HL-60 (cell line): ENCODE results near the gene ARSG.

Experiments used
- CTCF ChIP-seq: IDR thresholded peaks from one replicate; pipeline ENCODE4 v1.5.1; 2011; ENCODE audit warnings: low read length, control low read depth, inconsistent platforms; ENCODE audit not compliant: insufficient read depth
- POLR2AphosphoS5 ChIP-seq: IDR thresholded peaks from 2 replicates; pipeline ENCODE4 v1.6.1; 2012; ENCODE audit warnings: low read depth
- REST ChIP-seq: IDR thresholded peaks from 2 replicates; pipeline ENCODE4 v1.6.1; 2012; ENCODE audit warnings: low read depth; ENCODE audit not compliant: insufficient replicate concordance
- SPI1 ChIP-seq: IDR thresholded peaks from 2 replicates; pipeline ENCODE4 v1.6.1; 2012; ENCODE audit warnings: low read depth, mild to moderate bottlenecking, borderline replicate concordance

GRCh38 chr17:68304706-68305105 lies 13.4 kb downstream of the ARSG start:
- TF ChIP-seq CTCF (no peak), POLR2AphosphoS5 (no peak), REST (no peak), SPI1 (no peak)
